Hepatocyte (in vitro differentiated cells): ENCODE data around the gene UQCC2.

Source experiments
- EZH2 ChIP-seq: fragments of 200-600 bp; sonication (generic); IDR thresholded peaks from 2 replicates; pipeline ENCODE4 v1.6.1; 2016; ENCODE audit warnings: antibody characterized with exemption, mild to moderate bottlenecking, borderline replicate concordance
- TF ChIP-seq, protein P1 (sequence below): fragments of 200-600 bp; sonication (generic); IDR thresholded peaks from 2 replicates; pipeline ENCODE4 v1.5.1; 2016; ENCODE audit warnings: antibody characterized with exemption, mild to moderate bottlenecking; ENCODE audit not compliant: poor library complexity

GRCh38 chr6:33718713-33719112 lies 7.2 kb upstream of the UQCC2 start:
- TF ChIP-seq, protein P1, sequence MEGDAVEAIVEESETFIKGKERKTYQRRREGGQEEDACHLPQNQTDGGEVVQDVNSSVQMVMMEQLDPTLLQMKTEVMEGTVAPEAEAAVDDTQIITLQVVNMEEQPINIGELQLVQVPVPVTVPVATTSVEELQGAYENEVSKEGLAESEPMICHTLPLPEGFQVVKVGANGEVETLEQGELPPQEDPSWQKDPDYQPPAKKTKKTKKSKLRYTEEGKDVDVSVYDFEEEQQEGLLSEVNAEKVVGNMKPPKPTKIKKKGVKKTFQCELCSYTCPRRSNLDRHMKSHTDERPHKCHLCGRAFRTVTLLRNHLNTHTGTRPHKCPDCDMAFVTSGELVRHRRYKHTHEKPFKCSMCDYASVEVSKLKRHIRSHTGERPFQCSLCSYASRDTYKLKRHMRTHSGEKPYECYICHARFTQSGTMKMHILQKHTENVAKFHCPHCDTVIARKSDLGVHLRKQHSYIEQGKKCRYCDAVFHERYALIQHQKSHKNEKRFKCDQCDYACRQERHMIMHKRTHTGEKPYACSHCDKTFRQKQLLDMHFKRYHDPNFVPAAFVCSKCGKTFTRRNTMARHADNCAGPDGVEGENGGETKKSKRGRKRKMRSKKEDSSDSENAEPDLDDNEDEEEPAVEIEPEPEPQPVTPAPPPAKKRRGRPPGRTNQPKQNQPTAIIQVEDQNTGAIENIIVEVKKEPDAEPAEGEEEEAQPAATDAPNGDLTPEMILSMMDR = no peak
- TF ChIP-seq EZH2 = no peak
